ENCODE data around the gene LHFPL2.

The LHFPL2 gene

DNA sequence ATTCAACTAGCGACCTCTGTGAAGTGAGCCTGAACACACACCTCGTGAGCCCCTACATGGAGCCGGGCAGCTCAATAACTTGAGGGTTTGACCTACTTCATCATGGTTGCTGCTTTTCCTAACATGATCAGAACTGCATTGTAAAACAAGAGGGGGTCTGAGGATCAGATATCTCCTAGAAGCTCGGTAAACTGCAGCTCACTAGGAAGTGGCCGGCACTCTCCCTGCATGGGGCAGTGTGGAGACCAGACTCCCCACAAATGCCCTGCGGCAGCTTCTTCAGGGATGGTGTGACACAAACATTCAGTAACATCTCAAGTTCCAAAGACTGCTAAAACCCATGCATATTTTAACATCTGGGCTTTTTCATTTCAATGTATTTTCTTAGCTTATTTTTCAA is 18.5 kb downstream of the LHFPL2 start:
- no peak for DNase-seq (ENCODE audit: extremely low read depth, low read depth)
- TF ChIP-seq, protein P1, sequence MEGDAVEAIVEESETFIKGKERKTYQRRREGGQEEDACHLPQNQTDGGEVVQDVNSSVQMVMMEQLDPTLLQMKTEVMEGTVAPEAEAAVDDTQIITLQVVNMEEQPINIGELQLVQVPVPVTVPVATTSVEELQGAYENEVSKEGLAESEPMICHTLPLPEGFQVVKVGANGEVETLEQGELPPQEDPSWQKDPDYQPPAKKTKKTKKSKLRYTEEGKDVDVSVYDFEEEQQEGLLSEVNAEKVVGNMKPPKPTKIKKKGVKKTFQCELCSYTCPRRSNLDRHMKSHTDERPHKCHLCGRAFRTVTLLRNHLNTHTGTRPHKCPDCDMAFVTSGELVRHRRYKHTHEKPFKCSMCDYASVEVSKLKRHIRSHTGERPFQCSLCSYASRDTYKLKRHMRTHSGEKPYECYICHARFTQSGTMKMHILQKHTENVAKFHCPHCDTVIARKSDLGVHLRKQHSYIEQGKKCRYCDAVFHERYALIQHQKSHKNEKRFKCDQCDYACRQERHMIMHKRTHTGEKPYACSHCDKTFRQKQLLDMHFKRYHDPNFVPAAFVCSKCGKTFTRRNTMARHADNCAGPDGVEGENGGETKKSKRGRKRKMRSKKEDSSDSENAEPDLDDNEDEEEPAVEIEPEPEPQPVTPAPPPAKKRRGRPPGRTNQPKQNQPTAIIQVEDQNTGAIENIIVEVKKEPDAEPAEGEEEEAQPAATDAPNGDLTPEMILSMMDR (IDR thresholded peaks at IDR 0.05; ENCODE audit: low read depth, low read length): no peak

DNA sequence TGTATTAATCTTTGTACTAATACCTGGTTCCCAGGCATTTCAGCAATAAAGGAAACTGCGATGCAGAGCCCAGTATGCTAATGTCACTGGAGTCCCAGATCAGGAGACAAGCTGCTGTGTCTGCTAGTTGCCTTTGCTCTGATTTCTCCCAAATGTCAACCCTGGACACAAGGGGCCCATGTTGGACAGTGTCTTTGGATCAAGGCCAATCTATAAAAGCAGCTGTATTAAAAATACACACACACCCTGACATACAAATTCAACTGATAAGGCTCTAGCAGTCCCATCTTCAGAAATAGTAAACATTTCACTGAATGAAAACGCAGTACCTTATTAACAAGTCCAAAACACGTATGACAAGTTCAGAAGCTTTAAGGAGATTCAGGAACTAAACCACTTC is 18.9 kb downstream of the LHFPL2 start:
- TF ChIP-seq, protein P1 (IDR thresholded peaks at IDR 0.05; ENCODE audit: low read depth, low read length): no peak
- DNase-seq (ENCODE audit: extremely low read depth, low read depth): no peak

DNA sequence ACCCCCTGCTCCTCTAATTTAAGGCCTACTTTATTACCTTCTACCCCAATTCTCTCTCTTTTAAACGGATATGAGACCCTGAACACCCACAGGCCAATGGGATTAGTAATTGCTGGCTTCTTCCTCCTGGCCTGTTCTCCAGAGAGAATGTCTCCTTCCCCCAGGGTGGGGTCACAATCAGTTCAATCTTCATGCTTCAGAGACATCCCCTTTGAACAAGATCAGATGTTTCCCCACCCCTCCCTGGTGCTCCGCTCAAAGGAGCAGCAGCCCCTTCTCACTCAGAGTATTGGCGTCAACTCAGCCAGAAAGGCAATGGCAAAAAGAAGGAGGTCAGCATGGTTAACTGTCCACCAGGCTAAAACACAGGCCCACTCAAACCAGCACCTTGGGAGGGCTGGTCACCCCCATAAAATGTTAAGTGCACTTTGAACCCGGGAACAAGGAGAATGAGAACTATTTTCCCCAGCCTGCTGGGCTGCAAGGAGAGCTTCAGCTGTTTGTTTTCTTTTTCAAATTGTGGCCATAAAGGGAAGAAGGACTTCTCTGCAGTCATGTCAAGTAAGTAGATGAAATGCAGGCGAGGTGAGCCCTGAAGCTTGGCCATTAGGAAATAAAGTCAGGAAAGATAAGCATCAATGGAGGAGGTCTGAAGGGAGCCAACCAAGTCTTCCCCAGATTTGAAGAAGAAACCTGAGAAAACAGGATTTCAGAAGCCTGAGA is 20.1 kb downstream of the LHFPL2 start:
- no peak for DNase-seq (ENCODE audit: extremely low read depth, low read depth)
- TF ChIP-seq, protein P1 (IDR thresholded peaks at IDR 0.05; ENCODE audit: low read depth, low read length): no peak

DNA sequence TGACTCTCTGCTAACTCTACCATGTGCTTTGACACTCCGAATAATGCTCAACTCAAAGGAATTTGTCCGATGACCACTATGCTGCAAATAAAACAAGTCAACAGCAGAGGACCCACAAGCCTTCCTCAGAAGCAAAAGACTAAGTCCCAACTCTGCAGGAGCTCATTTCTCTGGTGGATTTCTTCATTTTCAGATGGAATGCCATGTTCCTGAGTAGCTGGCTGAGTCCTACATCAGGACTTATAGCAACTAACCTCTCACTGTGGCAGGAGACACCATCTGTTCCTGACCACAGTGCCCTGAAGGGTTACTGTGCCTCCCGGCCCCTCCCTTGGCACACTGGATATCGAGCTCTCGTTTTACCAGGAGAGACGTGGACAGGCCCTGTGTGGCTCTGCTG is 20.8 kb downstream of the LHFPL2 start:
- TF ChIP-seq, protein P1 (IDR thresholded peaks at IDR 0.05; ENCODE audit: low read depth, low read length): no peak
- no peak for DNase-seq (ENCODE audit: extremely low read depth, low read depth)

DNA sequence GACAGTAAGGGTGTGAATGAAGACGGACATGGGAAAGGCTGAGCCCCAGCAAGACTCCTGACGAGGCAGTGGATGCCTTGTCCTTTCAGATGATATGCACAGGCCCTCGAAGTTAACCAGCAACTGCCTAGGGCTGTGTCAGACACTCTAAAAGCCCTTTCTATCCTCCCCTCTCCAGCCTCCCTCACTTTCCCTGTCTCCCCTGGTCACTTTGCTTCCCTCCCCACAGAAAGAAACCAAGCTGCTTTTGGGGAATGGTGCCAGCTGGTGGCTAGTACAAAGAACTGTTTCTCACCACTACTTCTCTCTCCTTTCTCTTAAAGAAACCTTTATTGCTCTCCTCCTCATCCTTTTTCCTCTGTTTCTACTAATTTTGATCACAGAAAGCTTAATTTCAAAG is 21.4 kb downstream of the LHFPL2 start:
- TF ChIP-seq, protein P1 (IDR thresholded peaks at IDR 0.05; ENCODE audit: low read depth, low read length): peak; percentile 37
- DNase-seq (ENCODE audit: extremely low read depth, low read depth): no peak

DNA sequence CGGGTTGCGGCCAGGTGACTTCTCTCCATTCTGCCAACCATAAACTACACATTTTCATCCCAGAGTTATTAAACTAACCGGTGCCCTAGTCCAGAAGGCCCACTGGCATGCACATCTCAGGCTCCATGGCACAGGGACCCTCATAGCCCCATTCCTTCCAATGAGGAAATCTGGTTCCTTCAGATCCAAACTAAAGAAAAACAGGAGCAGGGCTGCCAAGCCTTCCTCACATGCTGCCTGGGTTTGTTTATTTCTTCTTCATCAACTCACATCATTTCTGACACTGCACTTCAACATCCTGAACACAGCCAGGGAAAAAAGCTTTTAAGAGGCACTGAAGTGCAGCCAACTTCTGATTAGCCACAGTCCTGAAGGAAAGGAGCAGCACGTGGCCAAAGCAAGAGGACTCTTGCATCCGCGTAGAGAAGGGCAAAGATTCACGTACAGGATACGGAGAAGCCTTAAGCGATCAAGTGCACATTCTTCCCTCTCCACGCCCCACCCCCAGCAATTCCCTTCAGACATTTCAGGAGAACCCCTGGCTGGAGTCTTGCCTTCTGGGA is 22.5 kb downstream of the LHFPL2 start:
- DNase-seq (ENCODE audit: extremely low read depth, low read depth): no peak
- TF ChIP-seq, protein P1 (IDR thresholded peaks at IDR 0.05; ENCODE audit: low read depth, low read length): no peak

DNA sequence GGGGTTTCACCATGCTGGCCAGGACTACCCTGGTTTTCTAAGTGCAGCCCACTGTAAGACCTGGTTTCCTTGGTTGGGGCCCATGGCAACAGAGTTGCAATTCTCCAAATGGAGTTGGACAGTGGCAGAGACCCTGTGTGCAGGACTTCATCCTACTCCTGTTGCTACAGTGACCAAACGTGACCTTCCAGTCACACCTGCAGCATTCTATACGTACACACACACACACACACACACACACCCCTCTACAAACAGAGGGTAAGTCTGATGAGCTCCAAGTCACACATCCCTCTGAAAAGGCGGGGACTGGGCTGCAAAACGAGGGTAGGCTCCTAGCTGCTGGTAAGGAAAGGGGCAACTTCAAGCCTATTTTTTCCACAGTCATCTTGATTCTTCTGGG is 23.6 kb downstream of the LHFPL2 start:
- DNase-seq (ENCODE audit: extremely low read depth, low read depth): no peak
- TF ChIP-seq, protein P1 (IDR thresholded peaks at IDR 0.05; ENCODE audit: low read depth, low read length): no peak
